ENCODE results near the gene C13orf42.

C13orf42 gene

DNA sequence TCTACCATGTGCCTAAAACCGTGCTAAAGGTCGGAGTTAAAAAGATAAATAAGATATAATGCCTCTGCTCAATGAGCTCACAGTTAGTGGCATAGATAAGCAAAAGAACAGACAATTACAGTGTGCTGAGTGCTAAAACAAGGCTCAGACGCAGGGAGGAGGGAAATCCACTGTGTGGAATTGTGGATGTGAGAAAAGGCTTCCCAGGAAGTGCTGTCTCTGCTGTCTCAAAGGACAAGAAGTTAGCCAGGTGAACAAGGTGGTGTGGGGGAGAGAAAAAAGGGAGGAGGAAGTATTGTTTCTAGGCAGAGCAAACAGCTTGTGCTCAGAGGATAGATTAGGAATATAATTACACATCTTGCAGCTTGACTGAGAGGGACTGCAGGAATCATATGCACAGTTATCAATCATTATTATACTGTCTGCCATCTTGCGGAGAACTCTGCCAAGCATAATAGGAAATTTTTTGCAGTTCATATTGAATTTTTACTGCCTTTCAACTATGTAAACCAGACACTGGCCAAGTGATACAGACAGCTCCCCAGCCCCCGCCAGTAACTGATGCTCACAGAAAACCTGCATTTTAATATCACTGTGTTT, 9.3 kb downstream of the C13orf42 start:
- no peak overlapping the region for H3K18ac ChIP-seq (ENCODE audit: low read depth in 1 of 2, low read length in 2 of 2)
- 49% methylated on average over 4 of the region's 5 CpGs for WGBS

DNA sequence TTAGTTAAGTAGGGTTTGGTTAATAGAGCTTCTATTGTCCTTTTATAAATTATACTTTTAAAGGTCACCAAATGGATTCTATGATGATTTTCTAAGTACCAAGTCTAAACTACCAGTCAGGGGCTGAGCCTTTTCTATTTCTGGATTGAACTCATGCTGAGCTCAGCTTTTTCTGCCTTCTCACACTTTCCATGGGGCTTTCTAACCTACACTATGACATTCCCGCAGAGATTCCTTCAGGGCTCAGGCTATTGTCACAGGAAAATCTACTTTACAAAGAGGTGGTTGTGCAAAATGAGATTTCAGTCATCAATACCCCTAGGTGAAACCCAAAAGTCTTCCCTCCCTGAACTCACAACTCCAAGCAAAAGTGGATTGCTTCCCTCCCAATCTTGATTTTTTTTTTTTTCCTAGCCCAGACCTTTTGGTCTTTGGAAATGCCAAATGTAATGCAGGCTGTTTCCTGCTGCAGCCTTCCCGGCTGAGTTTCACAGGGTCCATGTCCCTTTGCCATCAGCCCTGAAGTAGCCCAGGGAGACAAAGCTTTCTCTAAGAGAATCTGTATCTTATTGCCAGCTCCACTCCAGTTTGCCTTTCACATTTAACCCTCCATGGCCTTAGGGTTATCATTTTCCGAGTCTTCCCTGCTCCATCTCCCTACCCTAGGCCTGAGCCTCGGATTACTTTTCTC, 13.6 kb downstream of the C13orf42 start:
- H2AFZ ChIP-seq (ENCODE audit: low read depth, low read length), result no peak overlapping the region
- no peaks in the 10 kb centered on the region for H3K79me1 ChIP-seq (replicated peaks; ENCODE audit: low read length, poor library complexity, severe bottlenecking)
- H2BK120ac ChIP-seq (ENCODE audit: low read depth, low read length), result no peak overlapping the region
- H3K14ac ChIP-seq (ENCODE audit: low read length in 2 of 2), result no peak overlapping the region
- H3K27me3 ChIP-seq (ENCODE audit: control insufficient read depth in 1 of 2, insufficient read depth in 1 of 2, low read length in 2 of 2), result peaks cover 6 to 16% of the 10 kb centered on the region in 2 experiments
- no peak overlapping the region for H3K4me3 ChIP-seq (ENCODE audit: insufficient read depth in 1 of 2, low read depth in 1 of 2, low read length in 2 of 2)
- H4K91ac ChIP-seq (ENCODE audit: low read length), result no peak overlapping the region
- WGBS, result 52% methylated on average over 4 of the region's 4 CpGs
- H4K8ac ChIP-seq (ENCODE audit: low read length), result no peak overlapping the region
- no peaks in the 10 kb centered on the region for H3K4me1 ChIP-seq (ENCODE audit: control insufficient read depth, insufficient read depth, low read depth, low read length)
- no peak overlapping the region for H3K9ac ChIP-seq (ENCODE audit: low read length)
- DNase-seq, result no peak
- H3K4me2 ChIP-seq (ENCODE audit: low read length, poor library complexity, severe bottlenecking), result no peak overlapping the region
- no peak overlapping the region for H2BK5ac ChIP-seq (ENCODE audit: low read depth, low read length, poor library complexity, severe bottlenecking)
- H3K27ac ChIP-seq (ENCODE audit: low read length, poor library complexity, severe bottlenecking), result no peak overlapping the region
- H2AK5ac ChIP-seq (ENCODE audit: low read length, severe bottlenecking), result no peak overlapping the region
- H2BK15ac ChIP-seq (ENCODE audit: low read depth, poor library complexity, severe bottlenecking), result no peak overlapping the region
- no peak overlapping the region for H2BK12ac ChIP-seq (ENCODE audit: low read length in 2 of 2)
- H3K9me3 ChIP-seq (ENCODE audit: control insufficient read depth, low read length), result no peaks in the 10 kb centered on the region
- H3K18ac ChIP-seq (ENCODE audit: low read depth in 1 of 2, low read length in 2 of 2), result no peak overlapping the region
- no peak overlapping the region for H3K4ac ChIP-seq (ENCODE audit: low read depth in 1 of 2, low read length in 2 of 2)
- H3K36me3 ChIP-seq (ENCODE audit: control insufficient read depth in 1 of 2, insufficient read depth in 2 of 2, low read depth in 1 of 2, low read length in 2 of 2), result no peaks in the 10 kb centered on the region
- H3K23ac ChIP-seq (ENCODE audit: low read length in 2 of 2), result no peak overlapping the region

More for the DNA sequence above, 9.3 kb downstream of the C13orf42 start:
- Histone ChIP-seq H3K4me2 (ENCODE audit: low read length, poor library complexity, severe bottlenecking) (no peak overlapping the region), H2AK5ac (ENCODE audit: low read length, severe bottlenecking) (no peak overlapping the region), H2AFZ (ENCODE audit: low read depth, low read length) (no peak overlapping the region), H3K79me1 (replicated peaks; ENCODE audit: low read length, poor library complexity, severe bottlenecking) (no peaks in the 10 kb centered on the region), H3K4me3 (ENCODE audit: insufficient read depth in 1 of 2, low read depth in 1 of 2, low read length in 2 of 2) (no peak overlapping the region), H4K8ac (ENCODE audit: low read length) (no peak overlapping the region), H2BK120ac (ENCODE audit: low read depth, low read length) (no peak overlapping the region), H3K27me3 (ENCODE audit: control insufficient read depth in 1 of 2, insufficient read depth in 1 of 2, low read length in 2 of 2) (peaks cover 21 to 45% of the 10 kb centered on the region in 2 experiments), H3K9me3 (ENCODE audit: control insufficient read depth, low read length) (no peaks in the 10 kb centered on the region), H4K91ac (ENCODE audit: low read length) (no peak overlapping the region), H2BK15ac (ENCODE audit: low read depth, poor library complexity, severe bottlenecking) (no peak overlapping the region), H3K4me1 (ENCODE audit: control insufficient read depth, insufficient read depth, low read depth, low read length) (no peaks in the 10 kb centered on the region), H3K4ac (ENCODE audit: low read depth in 1 of 2, low read length in 2 of 2) (no peak overlapping the region), H2BK12ac (ENCODE audit: low read length in 2 of 2) (no peak overlapping the region), H3K14ac (ENCODE audit: low read length in 2 of 2) (no peak overlapping the region), H3K36me3 (ENCODE audit: control insufficient read depth in 1 of 2, insufficient read depth in 2 of 2, low read depth in 1 of 2, low read length in 2 of 2) (no peaks in the 10 kb centered on the region), H3K23ac (ENCODE audit: low read length in 2 of 2) (no peak overlapping the region), H3K9ac (ENCODE audit: low read length) (no peak overlapping the region), H3K27ac (ENCODE audit: low read length, poor library complexity, severe bottlenecking) (no peak overlapping the region), H2BK5ac (ENCODE audit: low read depth, low read length, poor library complexity, severe bottlenecking) (no peak overlapping the region)
- no peak for DNase-seq

DNA sequence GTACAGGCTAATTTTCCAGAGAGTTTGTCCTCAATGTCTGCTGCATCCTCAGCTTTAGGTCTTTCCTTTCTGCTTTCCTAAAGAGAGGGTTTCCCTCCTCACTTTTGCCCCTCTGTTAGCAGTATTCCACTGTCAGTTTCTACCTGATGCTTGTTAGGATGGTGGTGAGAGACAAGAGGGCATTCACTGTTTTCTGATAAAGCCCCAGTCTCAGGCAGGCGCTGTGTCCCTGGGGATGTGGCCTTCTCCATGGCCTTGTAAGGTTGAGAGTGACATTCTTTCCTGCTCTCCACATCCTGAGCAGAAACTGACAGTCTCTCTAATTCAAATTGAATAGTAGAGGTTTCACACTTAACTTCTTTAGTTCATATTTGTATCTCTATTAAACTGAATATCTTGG, 14.9 kb downstream of the C13orf42 start:
- Histone ChIP-seq H3K18ac (ENCODE audit: low read depth in 1 of 2, low read length in 2 of 2) (no peak overlapping the region), H2AFZ (ENCODE audit: low read depth, low read length) (no peak overlapping the region), H2BK15ac (ENCODE audit: low read depth, poor library complexity, severe bottlenecking) (no peak overlapping the region), H3K36me3 (ENCODE audit: control insufficient read depth in 1 of 2, insufficient read depth in 2 of 2, low read depth in 1 of 2, low read length in 2 of 2) (no peaks in the 10 kb centered on the region), H3K14ac (ENCODE audit: low read length in 2 of 2) (no peak overlapping the region), H4K8ac (ENCODE audit: low read length) (no peak overlapping the region), H3K9ac (ENCODE audit: low read length) (no peak overlapping the region), H3K4me2 (ENCODE audit: low read length, poor library complexity, severe bottlenecking) (no peak overlapping the region), H3K9me3 (ENCODE audit: control insufficient read depth, low read length) (no peaks in the 10 kb centered on the region), H3K79me1 (replicated peaks; ENCODE audit: low read length, poor library complexity, severe bottlenecking) (no peaks in the 10 kb centered on the region), H2BK12ac (ENCODE audit: low read length in 2 of 2) (no peak overlapping the region), H3K23ac (ENCODE audit: low read length in 2 of 2) (no peak overlapping the region), H3K27ac (ENCODE audit: low read length, poor library complexity, severe bottlenecking) (no peak overlapping the region), H4K91ac (ENCODE audit: low read length) (no peak overlapping the region), H3K27me3 (ENCODE audit: control insufficient read depth in 1 of 2, insufficient read depth in 1 of 2, low read length in 2 of 2) (peaks cover 14 to 20% of the 10 kb centered on the region in 2 experiments), H3K4me3 (ENCODE audit: insufficient read depth in 1 of 2, low read depth in 1 of 2, low read length in 2 of 2) (no peak overlapping the region), H2BK120ac (ENCODE audit: low read depth, low read length) (no peak overlapping the region), H2BK5ac (ENCODE audit: low read depth, low read length, poor library complexity, severe bottlenecking) (no peak overlapping the region), H2AK5ac (ENCODE audit: low read length, severe bottlenecking) (no peak overlapping the region), H3K4me1 (ENCODE audit: control insufficient read depth, insufficient read depth, low read depth, low read length) (no peaks in the 10 kb centered on the region), H3K4ac (ENCODE audit: low read depth in 1 of 2, low read length in 2 of 2) (no peak overlapping the region)
- DNase-seq, result no peak
- no CpG with 5 or more reads among the region's 1 CpG for WGBS

DNA sequence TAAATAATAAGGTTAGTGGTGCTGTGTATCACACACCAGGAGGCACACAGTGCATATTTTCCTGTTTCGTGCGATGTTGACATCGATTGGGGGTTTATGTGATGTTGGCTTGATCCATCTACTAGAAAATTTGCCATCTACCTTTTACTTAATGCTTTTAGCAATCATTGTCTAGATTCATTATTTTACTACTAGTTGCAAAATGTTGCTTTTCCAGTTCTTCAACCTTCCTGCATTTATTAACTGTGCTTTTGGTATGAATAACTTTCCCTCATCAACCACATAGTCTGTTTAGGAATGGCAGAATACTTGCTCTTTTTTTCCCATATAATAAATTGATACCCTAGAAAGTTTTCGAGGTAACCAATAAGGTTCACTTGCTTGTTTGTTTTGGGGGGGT, 17.5 kb downstream of the C13orf42 start:
- H3K27ac ChIP-seq (ENCODE audit: low read length, poor library complexity, severe bottlenecking), result no peak overlapping the region
- no peak overlapping the region for H3K18ac ChIP-seq (ENCODE audit: low read depth in 1 of 2, low read length in 2 of 2)
- WGBS, result 92% methylated on average over 2 of the region's 4 CpGs

More for the DNA sequence above, 17.5 kb downstream of the C13orf42 start:
- Histone ChIP-seq H3K79me1 (replicated peaks; ENCODE audit: low read length, poor library complexity, severe bottlenecking) (no peaks in the 10 kb centered on the region), H3K9ac (ENCODE audit: low read length) (no peak overlapping the region), H3K4me2 (ENCODE audit: low read length, poor library complexity, severe bottlenecking) (no peak overlapping the region), H3K36me3 (ENCODE audit: control insufficient read depth in 1 of 2, insufficient read depth in 2 of 2, low read depth in 1 of 2, low read length in 2 of 2) (no peaks in the 10 kb centered on the region), H2BK120ac (ENCODE audit: low read depth, low read length) (no peak overlapping the region), H3K4me3 (ENCODE audit: insufficient read depth in 1 of 2, low read depth in 1 of 2, low read length in 2 of 2) (no peak overlapping the region), H3K4me1 (ENCODE audit: control insufficient read depth, insufficient read depth, low read depth, low read length) (no peaks in the 10 kb centered on the region), H2BK5ac (ENCODE audit: low read depth, low read length, poor library complexity, severe bottlenecking) (no peak overlapping the region), H2AFZ (ENCODE audit: low read depth, low read length) (no peak overlapping the region), H3K27me3 (ENCODE audit: control insufficient read depth in 1 of 2, insufficient read depth in 1 of 2, low read length in 2 of 2) (peaks cover 28 to 38% of the 10 kb centered on the region in 2 experiments), H4K91ac (ENCODE audit: low read length) (no peak overlapping the region), H3K9me3 (ENCODE audit: control insufficient read depth, low read length) (no peaks in the 10 kb centered on the region), H2AK5ac (ENCODE audit: low read length, severe bottlenecking) (no peak overlapping the region), H3K14ac (ENCODE audit: low read length in 2 of 2) (no peak overlapping the region), H2BK12ac (ENCODE audit: low read length in 2 of 2) (no peak overlapping the region), H3K4ac (ENCODE audit: low read depth in 1 of 2, low read length in 2 of 2) (no peak overlapping the region), H3K23ac (ENCODE audit: low read length in 2 of 2) (no peak overlapping the region), H4K8ac (ENCODE audit: low read length) (no peak overlapping the region), H2BK15ac (ENCODE audit: low read depth, poor library complexity, severe bottlenecking) (no peak overlapping the region)
- DNase-seq, result no peak
